ENCODE data around the gene SLC12A2. TPM values are rescaled to one million over a fixed set of nuclear protein-coding genes. Genes with fewer than 3 reads are reported as not detected.

Gene SLC12A2
- total and polyA plus RNA-seq, 2 experiments from 2014 or later: 8.1 to 21.3 TPM

DNA sequence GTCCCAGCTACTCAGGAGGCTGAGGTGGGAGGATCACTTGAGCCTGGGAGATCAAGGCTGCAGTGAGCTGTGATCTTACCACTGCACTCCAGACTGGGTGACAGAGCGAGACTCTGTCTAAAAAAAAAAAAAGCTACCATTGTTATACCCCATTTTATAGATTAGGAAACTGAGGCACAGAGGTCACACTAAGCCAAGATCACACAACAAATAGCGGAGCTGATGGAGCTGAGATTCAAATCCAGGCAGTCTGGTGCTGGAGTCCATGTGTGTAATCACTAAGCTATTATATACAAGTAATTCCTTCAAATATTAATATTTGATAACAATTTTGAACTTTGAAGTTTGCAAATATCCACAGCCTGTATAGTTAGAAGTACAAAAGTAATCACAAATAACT is 6.0 kb upstream of the SLC12A2 start:
- Histone ChIP-seq H3K79me2 (replicated peaks; ENCODE audit: insufficient read depth) (no peaks in the 10 kb centered on the region), H3K9me2 (ENCODE audit: insufficient read depth) (no peaks in the 10 kb centered on the region), H3K4me2 (no peak overlapping the region), H3K4me1 (ENCODE audit: insufficient read depth) (peaks cover 9% of the 10 kb centered on the region; the same call in 1 of the 2 replicates), H3K27me3 (ENCODE audit: insufficient read depth) (no peaks in the 10 kb centered on the region), H3F3A (replicated peaks; ENCODE audit: low read depth) (0 out of 2 replicates have a peak, but pooled peaks cover 1% of the 10 kb centered on the region), H3K27ac (ENCODE audit: low read depth) (no peak overlapping the region), H3K36me3 (ENCODE audit: insufficient read depth) (no peaks in the 10 kb centered on the region), H4K20me1 (replicated peaks; ENCODE audit: insufficient read depth) (no peaks in the 10 kb centered on the region), H2AFZ (no peak overlapping the region), H3K4me3 (no peak overlapping the region)
- no peak for TF ChIP-seq NANOG (IDR thresholded peaks at IDR 0.05; ENCODE audit: borderline replicate concordance)
- no peak for TF ChIP-seq ZNF114 (CRISPR knock-in tag; IDR thresholded peaks at IDR 0.05)
- TF ChIP-seq STAT1 (IDR thresholded peaks at IDR 0.05; ENCODE audit: unreplicated experiment): no peak
- TF ChIP-seq ZNF331 (CRISPR knock-in tag; IDR thresholded peaks at IDR 0.05; ENCODE audit: low read depth): no peak
- TF ChIP-seq, protein P1, sequence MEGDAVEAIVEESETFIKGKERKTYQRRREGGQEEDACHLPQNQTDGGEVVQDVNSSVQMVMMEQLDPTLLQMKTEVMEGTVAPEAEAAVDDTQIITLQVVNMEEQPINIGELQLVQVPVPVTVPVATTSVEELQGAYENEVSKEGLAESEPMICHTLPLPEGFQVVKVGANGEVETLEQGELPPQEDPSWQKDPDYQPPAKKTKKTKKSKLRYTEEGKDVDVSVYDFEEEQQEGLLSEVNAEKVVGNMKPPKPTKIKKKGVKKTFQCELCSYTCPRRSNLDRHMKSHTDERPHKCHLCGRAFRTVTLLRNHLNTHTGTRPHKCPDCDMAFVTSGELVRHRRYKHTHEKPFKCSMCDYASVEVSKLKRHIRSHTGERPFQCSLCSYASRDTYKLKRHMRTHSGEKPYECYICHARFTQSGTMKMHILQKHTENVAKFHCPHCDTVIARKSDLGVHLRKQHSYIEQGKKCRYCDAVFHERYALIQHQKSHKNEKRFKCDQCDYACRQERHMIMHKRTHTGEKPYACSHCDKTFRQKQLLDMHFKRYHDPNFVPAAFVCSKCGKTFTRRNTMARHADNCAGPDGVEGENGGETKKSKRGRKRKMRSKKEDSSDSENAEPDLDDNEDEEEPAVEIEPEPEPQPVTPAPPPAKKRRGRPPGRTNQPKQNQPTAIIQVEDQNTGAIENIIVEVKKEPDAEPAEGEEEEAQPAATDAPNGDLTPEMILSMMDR (conservative IDR thresholded peaks at IDR 0.05; ENCODE audit: low read depth in 2 of 2): no peak
- no peak for TF ChIP-seq CREB1 (CRISPR knock-in tag; IDR thresholded peaks at IDR 0.05; ENCODE audit: low read depth)
- TF ChIP-seq, protein P2, sequence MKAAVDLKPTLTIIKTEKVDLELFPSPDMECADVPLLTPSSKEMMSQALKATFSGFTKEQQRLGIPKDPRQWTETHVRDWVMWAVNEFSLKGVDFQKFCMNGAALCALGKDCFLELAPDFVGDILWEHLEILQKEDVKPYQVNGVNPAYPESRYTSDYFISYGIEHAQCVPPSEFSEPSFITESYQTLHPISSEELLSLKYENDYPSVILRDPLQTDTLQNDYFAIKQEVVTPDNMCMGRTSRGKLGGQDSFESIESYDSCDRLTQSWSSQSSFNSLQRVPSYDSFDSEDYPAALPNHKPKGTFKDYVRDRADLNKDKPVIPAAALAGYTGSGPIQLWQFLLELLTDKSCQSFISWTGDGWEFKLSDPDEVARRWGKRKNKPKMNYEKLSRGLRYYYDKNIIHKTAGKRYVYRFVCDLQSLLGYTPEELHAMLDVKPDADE (IDR thresholded peaks at IDR 0.05): no peak
- TF ChIP-seq EZH2phosphoT487 (IDR thresholded peaks at IDR 0.05; ENCODE audit: unreplicated experiment): no peak
- no peak for TF ChIP-seq JUNB (IDR thresholded peaks at IDR 0.05; ENCODE audit: unreplicated experiment)
- TF ChIP-seq EZH2 (IDR thresholded peaks at IDR 0.05; ENCODE audit: low read depth, unreplicated experiment): no peak
- TF ChIP-seq, protein P3, sequence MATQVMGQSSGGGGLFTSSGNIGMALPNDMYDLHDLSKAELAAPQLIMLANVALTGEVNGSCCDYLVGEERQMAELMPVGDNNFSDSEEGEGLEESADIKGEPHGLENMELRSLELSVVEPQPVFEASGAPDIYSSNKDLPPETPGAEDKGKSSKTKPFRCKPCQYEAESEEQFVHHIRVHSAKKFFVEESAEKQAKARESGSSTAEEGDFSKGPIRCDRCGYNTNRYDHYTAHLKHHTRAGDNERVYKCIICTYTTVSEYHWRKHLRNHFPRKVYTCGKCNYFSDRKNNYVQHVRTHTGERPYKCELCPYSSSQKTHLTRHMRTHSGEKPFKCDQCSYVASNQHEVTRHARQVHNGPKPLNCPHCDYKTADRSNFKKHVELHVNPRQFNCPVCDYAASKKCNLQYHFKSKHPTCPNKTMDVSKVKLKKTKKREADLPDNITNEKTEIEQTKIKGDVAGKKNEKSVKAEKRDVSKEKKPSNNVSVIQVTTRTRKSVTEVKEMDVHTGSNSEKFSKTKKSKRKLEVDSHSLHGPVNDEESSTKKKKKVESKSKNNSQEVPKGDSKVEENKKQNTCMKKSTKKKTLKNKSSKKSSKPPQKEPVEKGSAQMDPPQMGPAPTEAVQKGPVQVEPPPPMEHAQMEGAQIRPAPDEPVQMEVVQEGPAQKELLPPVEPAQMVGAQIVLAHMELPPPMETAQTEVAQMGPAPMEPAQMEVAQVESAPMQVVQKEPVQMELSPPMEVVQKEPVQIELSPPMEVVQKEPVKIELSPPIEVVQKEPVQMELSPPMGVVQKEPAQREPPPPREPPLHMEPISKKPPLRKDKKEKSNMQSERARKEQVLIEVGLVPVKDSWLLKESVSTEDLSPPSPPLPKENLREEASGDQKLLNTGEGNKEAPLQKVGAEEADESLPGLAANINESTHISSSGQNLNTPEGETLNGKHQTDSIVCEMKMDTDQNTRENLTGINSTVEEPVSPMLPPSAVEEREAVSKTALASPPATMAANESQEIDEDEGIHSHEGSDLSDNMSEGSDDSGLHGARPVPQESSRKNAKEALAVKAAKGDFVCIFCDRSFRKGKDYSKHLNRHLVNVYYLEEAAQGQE (IDR thresholded peaks at IDR 0.05; ENCODE audit: unreplicated experiment): no peak
- no peak for TF ChIP-seq POLR2AphosphoS5 (IDR thresholded peaks at IDR 0.05; ENCODE audit: low read depth)
- TF ChIP-seq, protein P4, sequence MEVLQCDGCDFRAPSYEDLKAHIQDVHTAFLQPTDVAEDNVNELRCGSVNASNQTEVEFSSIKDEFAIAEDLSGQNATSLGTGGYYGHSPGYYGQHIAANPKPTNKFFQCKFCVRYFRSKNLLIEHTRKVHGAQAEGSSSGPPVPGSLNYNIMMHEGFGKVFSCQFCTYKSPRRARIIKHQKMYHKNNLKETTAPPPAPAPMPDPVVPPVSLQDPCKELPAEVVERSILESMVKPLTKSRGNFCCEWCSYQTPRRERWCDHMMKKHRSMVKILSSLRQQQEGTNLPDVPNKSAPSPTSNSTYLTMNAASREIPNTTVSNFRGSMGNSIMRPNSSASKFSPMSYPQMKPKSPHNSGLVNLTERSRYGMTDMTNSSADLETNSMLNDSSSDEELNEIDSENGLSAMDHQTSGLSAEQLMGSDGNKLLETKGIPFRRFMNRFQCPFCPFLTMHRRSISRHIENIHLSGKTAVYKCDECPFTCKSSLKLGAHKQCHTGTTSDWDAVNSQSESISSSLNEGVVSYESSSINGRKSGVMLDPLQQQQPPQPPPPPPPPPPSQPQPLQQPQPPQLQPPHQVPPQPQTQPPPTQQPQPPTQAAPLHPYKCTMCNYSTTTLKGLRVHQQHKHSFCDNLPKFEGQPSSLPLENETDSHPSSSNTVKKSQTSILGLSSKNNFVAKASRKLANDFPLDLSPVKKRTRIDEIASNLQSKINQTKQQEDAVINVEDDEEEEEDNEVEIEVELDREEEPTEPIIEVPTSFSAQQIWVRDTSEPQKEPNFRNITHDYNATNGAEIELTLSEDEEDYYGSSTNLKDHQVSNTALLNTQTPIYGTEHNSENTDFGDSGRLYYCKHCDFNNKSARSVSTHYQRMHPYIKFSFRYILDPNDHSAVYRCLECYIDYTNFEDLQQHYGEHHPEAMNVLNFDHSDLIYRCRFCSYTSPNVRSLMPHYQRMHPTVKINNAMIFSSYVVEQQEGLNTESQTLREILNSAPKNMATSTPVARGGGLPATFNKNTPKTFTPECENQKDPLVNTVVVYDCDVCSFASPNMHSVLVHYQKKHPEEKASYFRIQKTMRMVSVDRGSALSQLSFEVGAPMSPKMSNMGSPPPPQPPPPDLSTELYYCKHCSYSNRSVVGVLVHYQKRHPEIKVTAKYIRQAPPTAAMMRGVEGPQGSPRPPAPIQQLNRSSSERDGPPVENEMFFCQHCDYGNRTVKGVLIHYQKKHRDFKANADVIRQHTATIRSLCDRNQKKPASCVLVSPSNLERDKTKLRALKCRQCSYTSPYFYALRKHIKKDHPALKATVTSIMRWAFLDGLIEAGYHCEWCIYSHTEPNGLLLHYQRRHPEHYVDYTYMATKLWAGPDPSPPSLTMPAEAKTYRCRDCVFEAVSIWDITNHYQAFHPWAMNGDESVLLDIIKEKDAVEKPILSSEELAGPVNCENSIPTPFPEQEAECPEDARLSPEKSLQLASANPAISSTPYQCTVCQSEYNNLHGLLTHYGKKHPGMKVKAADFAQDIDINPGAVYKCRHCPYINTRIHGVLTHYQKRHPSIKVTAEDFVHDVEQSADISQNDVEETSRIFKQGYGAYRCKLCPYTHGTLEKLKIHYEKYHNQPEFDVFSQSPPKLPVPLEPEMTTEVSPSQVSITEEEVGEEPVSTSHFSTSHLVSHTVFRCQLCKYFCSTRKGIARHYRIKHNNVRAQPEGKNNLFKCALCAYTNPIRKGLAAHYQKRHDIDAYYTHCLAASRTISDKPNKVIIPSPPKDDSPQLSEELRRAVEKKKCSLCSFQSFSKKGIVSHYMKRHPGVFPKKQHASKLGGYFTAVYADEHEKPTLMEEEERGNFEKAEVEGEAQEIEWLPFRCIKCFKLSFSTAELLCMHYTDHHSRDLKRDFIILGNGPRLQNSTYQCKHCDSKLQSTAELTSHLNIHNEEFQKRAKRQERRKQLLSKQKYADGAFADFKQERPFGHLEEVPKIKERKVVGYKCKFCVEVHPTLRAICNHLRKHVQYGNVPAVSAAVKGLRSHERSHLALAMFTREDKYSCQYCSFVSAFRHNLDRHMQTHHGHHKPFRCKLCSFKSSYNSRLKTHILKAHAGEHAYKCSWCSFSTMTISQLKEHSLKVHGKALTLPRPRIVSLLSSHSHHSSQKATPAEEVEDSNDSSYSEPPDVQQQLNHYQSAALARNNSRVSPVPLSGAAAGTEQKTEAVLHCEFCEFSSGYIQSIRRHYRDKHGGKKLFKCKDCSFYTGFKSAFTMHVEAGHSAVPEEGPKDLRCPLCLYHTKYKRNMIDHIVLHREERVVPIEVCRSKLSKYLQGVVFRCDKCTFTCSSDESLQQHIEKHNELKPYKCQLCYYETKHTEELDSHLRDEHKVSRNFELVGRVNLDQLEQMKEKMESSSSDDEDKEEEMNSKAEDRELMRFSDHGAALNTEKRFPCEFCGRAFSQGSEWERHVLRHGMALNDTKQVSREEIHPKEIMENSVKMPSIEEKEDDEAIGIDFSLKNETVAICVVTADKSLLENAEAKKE (CRISPR knock-in tag; IDR thresholded peaks at IDR 0.05): no peak
- no peaks in the 10 kb centered on the region for H3K9me3 Mint-ChIP-seq
- H3K4me1 Mint-ChIP-seq: peaks cover 14% of the 10 kb centered on the region; the same call in 2 of the 3 replicates
- peaks cover 10% of the 10 kb centered on the region for H3K27me3 Mint-ChIP-seq (ENCODE audit: insufficient read depth, low read depth, poor library complexity)
- no peak overlapping the region for H3K27ac Mint-ChIP-seq
- H3K36me3 Mint-ChIP-seq (ENCODE audit: low read depth): peaks cover 15% of the 10 kb centered on the region; the same call in 2 of the 3 replicates
- ATAC-seq (no peak), DNase-seq (ENCODE audit: low spot score) (no peak)
- no peak overlapping the region for H3K4me3 Mint-ChIP-seq

Measured in GM23338 (cell line).